H9 (cell line): Measurements from ENCODE around the gene ARFGEF3. TPM values are rescaled to one million over a fixed set of nuclear protein-coding genes. Genes with fewer than 3 reads are reported as not detected.

Experiments used
- DNase-seq: peaks from one replicate; pipeline ENCODE4 v3.0.0-alpha.2; 2017
- H2AFZ ChIP-seq: one replicate; pipeline ENCODE4 v1.6.1; 2013; ENCODE audit warnings: mild to moderate bottlenecking, low read length, control low read depth, moderate library complexity
- H2AK5ac ChIP-seq: 2 replicates; pipeline ENCODE4 v1.6.1; 2013; ENCODE audit warnings: low read length, control low read depth, mixed read lengths; ENCODE audit not compliant: insufficient read length
- H2BK120ac ChIP-seq: one replicate; pipeline ENCODE4 v1.6.1; 2013; ENCODE audit warnings: low read depth, mild to moderate bottlenecking, low read length, control low read depth, inconsistent platforms; ENCODE audit not compliant: poor library complexity, severe bottlenecking
- H2BK12ac ChIP-seq: 2 replicates; pipeline ENCODE4 v1.6.1; 2013; ENCODE audit warnings: low read length, control low read depth, mixed read lengths, low read depth; ENCODE audit not compliant: insufficient read length
- H2BK15ac ChIP-seq: 2 replicates; pipeline ENCODE4 v1.6.1; 2013; ENCODE audit warnings: low read depth, low read length, control low read depth
- H2BK20ac ChIP-seq: one replicate; pipeline ENCODE4 v1.6.1; 2013; ENCODE audit warnings: low read depth, mild to moderate bottlenecking, low read length, control low read depth, inconsistent platforms; ENCODE audit not compliant: poor library complexity, severe bottlenecking
- H2BK5ac ChIP-seq: 2 replicates; pipeline ENCODE4 v1.6.1; 2013; ENCODE audit warnings: low read length, control low read depth, mixed read lengths; ENCODE audit not compliant: insufficient read length
- H3K14ac ChIP-seq: 2 replicates; pipeline ENCODE4 v1.6.1; 2013; ENCODE audit warnings: low read length, control low read depth; ENCODE audit not compliant: insufficient read depth
- H3K18ac ChIP-seq: 2 replicates; pipeline ENCODE4 v1.6.1; 2013; ENCODE audit warnings: low read depth, mild to moderate bottlenecking, mixed read lengths, low read length, control low read depth; ENCODE audit not compliant: insufficient read length
- H3K23ac ChIP-seq: 2 replicates; pipeline ENCODE4 v1.6.1; 2013; ENCODE audit warnings: low read length, control low read depth, mixed read lengths, low read depth; ENCODE audit not compliant: insufficient read length
- H3K23me2 ChIP-seq: 2 replicates; pipeline ENCODE4 v1.6.1; 2013; ENCODE audit warnings: low read depth, mild to moderate bottlenecking, mixed read lengths, low read length, control low read depth; ENCODE audit not compliant: insufficient read length, poor library complexity, severe bottlenecking
- H3K27ac ChIP-seq: 2 replicates; pipeline ENCODE4 v1.5.1; 2013; ENCODE audit warnings: low read length, control low read depth, mixed read lengths, low read depth; ENCODE audit not compliant: insufficient read length
- H3K27me3 ChIP-seq: 2 replicates; pipeline ENCODE4 v1.6.1; 2013; ENCODE audit warnings: low read length, control low read depth, inconsistent platforms; ENCODE audit not compliant: insufficient read depth
- H3K4ac ChIP-seq: 2 replicates; pipeline ENCODE4 v1.6.1; 2013; ENCODE audit warnings: low read depth, mild to moderate bottlenecking, control low read depth, inconsistent platforms, low read length, moderate library complexity
- H3K4me1 ChIP-seq: 2 replicates; pipeline ENCODE4 v1.6.1; 2013; ENCODE audit warnings: low read length, control low read depth, inconsistent platforms; ENCODE audit not compliant: insufficient read depth
- H3K4me2 ChIP-seq: 2 replicates; pipeline ENCODE4 v1.6.1; 2013; ENCODE audit warnings: low read length, control low read depth, mixed read lengths; ENCODE audit not compliant: insufficient read length, insufficient read depth
- H3K56ac ChIP-seq: 2 replicates; pipeline ENCODE4 v1.6.1; 2013; ENCODE audit warnings: low read depth, mild to moderate bottlenecking, mixed read lengths, low read length, control low read depth; ENCODE audit not compliant: insufficient read length
- H3K79me1 ChIP-seq: 2 replicates; pipeline ENCODE4 v1.6.1; 2013; ENCODE audit warnings: low read depth, mild to moderate bottlenecking, moderate library complexity, low read length, control low read depth, inconsistent platforms; ENCODE audit not compliant: insufficient read depth, poor library complexity, severe bottlenecking
- H3K79me2 ChIP-seq: 2 replicates; pipeline ENCODE4 v1.6.1; 2013; ENCODE audit warnings: low read length, control low read depth, inconsistent platforms; ENCODE audit not compliant: insufficient read depth
- H3K9ac ChIP-seq: 2 replicates; pipeline ENCODE4 v1.6.1; 2013; ENCODE audit warnings: low read length, control low read depth, mixed read lengths; ENCODE audit not compliant: insufficient read length; ENCODE audit errors: extremely low read depth
- H3K9me3 ChIP-seq: one replicate; pipeline ENCODE4 v1.6.1; 2013; ENCODE audit warnings: low read depth, low read length, inconsistent platforms; ENCODE audit not compliant: control insufficient read depth
- H3T11ph ChIP-seq: one replicate; pipeline ENCODE4 v1.6.1; 2013; ENCODE audit warnings: mild to moderate bottlenecking, low read length, control low read depth, inconsistent platforms
- H4K20me1 ChIP-seq: one replicate; pipeline ENCODE4 v1.6.1; 2013; ENCODE audit not compliant: control insufficient read depth, insufficient read length, insufficient read depth
- H4K5ac ChIP-seq: 2 replicates; pipeline ENCODE4 v1.6.1; 2013; ENCODE audit warnings: low read depth, mild to moderate bottlenecking, mixed read lengths, low read length, control low read depth; ENCODE audit not compliant: insufficient read length
- H4K8ac ChIP-seq: replicated peaks from 2 replicates; pipeline ENCODE4 v1.6.1; 2013; ENCODE audit warnings: low read length, control low read depth, mixed read lengths, low read depth; ENCODE audit not compliant: insufficient read length
- H4K91ac ChIP-seq: 2 replicates; pipeline ENCODE4 v1.6.1; 2013; ENCODE audit warnings: low read depth, mild to moderate bottlenecking, moderate library complexity, mixed read lengths, low read length, control low read depth; ENCODE audit not compliant: insufficient read length
- H3K27ac Mint-ChIP-seq, 3 experiments: 2 replicates in 2 of 3; 3 replicates in 1 of 3; pipeline ENCODE4 v1.8.0; 2020 to 2021; ENCODE audit warnings: mixed read lengths in 3 of 3, mild to moderate bottlenecking in 1 of 3, moderate library complexity in 1 of 3
- H3K27me3 Mint-ChIP-seq: 2 replicates; pipeline ENCODE4 v1.8.0; 2021; ENCODE audit warnings: low read depth, mild to moderate bottlenecking, moderate library complexity, mixed read lengths
- H3K36me3 Mint-ChIP-seq, 3 experiments: 2 replicates in 2 of 3; 3 replicates in 1 of 3; pipeline ENCODE4 v1.8.0; 2020 to 2021; ENCODE audit warnings: low read depth in 3 of 3, mixed read lengths in 3 of 3; ENCODE audit not compliant: insufficient read depth in 1 of 3
- H3K4me1 Mint-ChIP-seq, 2 experiments: 2 replicates each; pipeline ENCODE4 v1.8.0; 2020; ENCODE audit warnings: mixed read lengths in 2 of 2
- H3K4me3 Mint-ChIP-seq, 2 experiments: 2 replicates in 1 of 2; 3 replicates in 1 of 2; pipeline ENCODE4 v1.8.0; 2020 to 2021; ENCODE audit warnings: mild to moderate bottlenecking in 2 of 2, mixed read lengths in 2 of 2, moderate library complexity in 1 of 2
- H3K9me3 Mint-ChIP-seq, 2 experiments: 2 replicates in 1 of 2; 3 replicates in 1 of 2; pipeline ENCODE4 v1.8.0; 2020; ENCODE audit warnings: mild to moderate bottlenecking in 2 of 2, mixed read lengths in 2 of 2, moderate library complexity in 1 of 2
- WGBS: extraction: QIAGEN DNeasy Blood & Tissue Kit; methylation state at CpG from one replicate; pipeline ENCODE4 v1.1.7; 2013; ENCODE audit warnings: missing lambda C conversion rate, low lambda C conversion rate, mixed read lengths; ENCODE audit not compliant: insufficient read length; ENCODE audit errors: extremely low coverage; 5-methylcytosine and 5-hydroxymethylcytosine counted together
- total RNA-seq: library from RNA; stranded (reverse); gene quantifications from 2 replicates; pipeline ENCODE4 v1.2.1, GENCODE V29; 2021
- TF ChIP-seq, protein P1 (sequence below): fragments of 200-600 bp; sonication (generic); conservative IDR thresholded peaks from 3 replicates; pipeline ENCODE4 v1.8.0; 2021; ENCODE audit warnings: antibody characterized with exemption, mild to moderate bottlenecking

ARFGEF3 gene
- total RNA-seq, 1 experiment from 2014 or later, result 13.7 TPM

DNA sequence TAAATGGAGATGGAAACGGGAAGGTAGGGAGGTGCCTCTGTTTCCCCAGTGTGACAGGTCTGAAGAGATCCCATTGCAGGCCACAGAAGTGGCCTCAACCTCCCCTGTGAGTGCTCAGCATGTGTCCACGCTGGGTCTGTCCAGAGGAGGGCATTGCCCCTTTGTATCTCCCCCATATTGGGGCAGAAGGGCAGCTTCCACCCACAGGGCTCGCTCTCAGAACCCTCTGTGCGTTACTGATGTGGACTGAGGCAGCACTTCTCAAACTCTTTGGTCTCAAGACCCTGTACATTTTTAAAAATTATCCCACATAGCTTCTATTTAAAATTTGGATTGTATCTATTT lies 22.0 kb downstream of the ARFGEF3 start:
- Mint-ChIP-seq H3K9me3 (no peaks in the 10 kb centered on the region), H3K36me3 (peaks cover 0 to 14% (median 4%) of the 10 kb centered on the region in 3 experiments; a peak in 5 of 7 replicates), H3K4me1 (peaks cover 44 to 46% of the 10 kb centered on the region in 2 experiments), H3K4me3 (no peak overlapping the region), H3K27me3 (no peaks in the 10 kb centered on the region; the same call in 1 of the 2 replicates), H3K27ac (peak overlapping the region in 1 of 3 experiments; percentile 93; a peak in 1 of 7 replicates)
- Histone ChIP-seq H3K14ac (no peak overlapping the region), H3K4me1 (peaks cover 7% of the 10 kb centered on the region), H3K27me3 (no peaks in the 10 kb centered on the region), H4K8ac (no peak overlapping the region), H3K18ac (no peak overlapping the region), H3K79me1 (no peaks in the 10 kb centered on the region), H4K20me1 (no peaks in the 10 kb centered on the region), H2BK5ac (no peak overlapping the region), H3K9me3 (no peaks in the 10 kb centered on the region), H3K56ac (no peak overlapping the region), H2BK12ac (no peak overlapping the region), H2AK5ac (no peak overlapping the region), H3K4me2 (peak overlapping the region; percentile 30), H3K27ac (peak overlapping the region; percentile 59), H3K4ac (no peak overlapping the region), H3K79me2 (no peaks in the 10 kb centered on the region), H2BK20ac (no peak overlapping the region), H2BK15ac (no peak overlapping the region; the same call in 1 of the 2 replicates), H3K23me2 (no peaks in the 10 kb centered on the region), H3K9ac (no peak overlapping the region), H3T11ph (no peak overlapping the region), H3K23ac (no peak overlapping the region), H4K5ac (no peak overlapping the region), H4K91ac (no peak overlapping the region), H2AFZ (no peak overlapping the region), H2BK120ac (no peak overlapping the region)
- WGBS, result no CpG with 5 or more reads among the region's 4 CpGs
- no peak for DNase-seq
- TF ChIP-seq, protein P1, sequence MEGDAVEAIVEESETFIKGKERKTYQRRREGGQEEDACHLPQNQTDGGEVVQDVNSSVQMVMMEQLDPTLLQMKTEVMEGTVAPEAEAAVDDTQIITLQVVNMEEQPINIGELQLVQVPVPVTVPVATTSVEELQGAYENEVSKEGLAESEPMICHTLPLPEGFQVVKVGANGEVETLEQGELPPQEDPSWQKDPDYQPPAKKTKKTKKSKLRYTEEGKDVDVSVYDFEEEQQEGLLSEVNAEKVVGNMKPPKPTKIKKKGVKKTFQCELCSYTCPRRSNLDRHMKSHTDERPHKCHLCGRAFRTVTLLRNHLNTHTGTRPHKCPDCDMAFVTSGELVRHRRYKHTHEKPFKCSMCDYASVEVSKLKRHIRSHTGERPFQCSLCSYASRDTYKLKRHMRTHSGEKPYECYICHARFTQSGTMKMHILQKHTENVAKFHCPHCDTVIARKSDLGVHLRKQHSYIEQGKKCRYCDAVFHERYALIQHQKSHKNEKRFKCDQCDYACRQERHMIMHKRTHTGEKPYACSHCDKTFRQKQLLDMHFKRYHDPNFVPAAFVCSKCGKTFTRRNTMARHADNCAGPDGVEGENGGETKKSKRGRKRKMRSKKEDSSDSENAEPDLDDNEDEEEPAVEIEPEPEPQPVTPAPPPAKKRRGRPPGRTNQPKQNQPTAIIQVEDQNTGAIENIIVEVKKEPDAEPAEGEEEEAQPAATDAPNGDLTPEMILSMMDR, result no peak
